CD8-positive, alpha-beta memory T cell (primary cell): Measurements from ENCODE around the gene LILRB5. TPM values are rescaled to one million over a fixed set of nuclear protein-coding genes. Genes with fewer than 3 reads are reported as not detected.

Source experiments
- CTCF ChIA-PET: fragments of 350-600 bp; sonication (Branson Sonifier 250); formaldehyde crosslinking; loops from one replicate; lab custom pipeline; 2021; ENCODE audit warnings: antibody characterized with exemption; lab: Charles Lee
- POLR2A ChIA-PET: fragments of 350-600 bp; sonication (Branson Sonifier 250); formaldehyde crosslinking; loops from one replicate; lab custom pipeline; 2021; ENCODE audit warnings: antibody characterized with exemption; lab: Charles Lee
- DNase-seq, 5 donors: peaks; one replicate each; pipeline versions ENCODE4 v3.0.0 to v3.0.0-alpha.2; 2020 to 2022; ENCODE audit warnings: mixed read lengths in 1 of 5
- H3K27ac ChIP-seq: one replicate; pipeline ENCODE4 v1.7.0; 2013; ENCODE audit warnings: low read depth, mild to moderate bottlenecking, low read length, moderate library complexity
- H3K27me3 ChIP-seq: 2 replicates; pipeline ENCODE4 v1.7.0; 2013; ENCODE audit warnings: low read length, mild to moderate bottlenecking; ENCODE audit not compliant: insufficient read depth, poor library complexity, severe bottlenecking
- H3K36me3 ChIP-seq: 2 replicates; pipeline ENCODE4 v1.7.0; 2013; ENCODE audit warnings: mild to moderate bottlenecking, low read length, moderate library complexity; ENCODE audit not compliant: insufficient read depth
- H3K4me1 ChIP-seq: 2 replicates; pipeline ENCODE4 v1.7.0; 2013; ENCODE audit warnings: mild to moderate bottlenecking, low read length, moderate library complexity; ENCODE audit not compliant: insufficient read depth
- H3K4me3 ChIP-seq: 2 replicates; pipeline ENCODE4 v1.7.0; 2013; ENCODE audit warnings: mild to moderate bottlenecking, low read length
- H3K9me3 ChIP-seq: 2 replicates; pipeline ENCODE4 v1.7.0; 2013; ENCODE audit warnings: mild to moderate bottlenecking, low read length
- H3K27ac Mint-ChIP-seq, 8 donors: one replicate each; pipeline ENCODE4 v1.8.0; 2020 to 2021; ENCODE audit warnings: mixed read lengths in 8 of 8, mild to moderate bottlenecking in 6 of 8, inconsistent platforms in 3 of 8, moderate library complexity in 3 of 8
- H3K27me3 Mint-ChIP-seq, 2 donors: one replicate each; pipeline ENCODE4 v1.8.0; 2020 to 2021; ENCODE audit warnings: mixed read lengths in 2 of 2, mild to moderate bottlenecking in 1 of 2, moderate library complexity in 1 of 2
- H3K36me3 Mint-ChIP-seq, 3 donors: one replicate each; pipeline ENCODE4 v1.8.0; 2020 to 2021; ENCODE audit warnings: mixed read lengths in 3 of 3, inconsistent platforms in 1 of 3, mild to moderate bottlenecking in 1 of 3
- H3K4me1 Mint-ChIP-seq, 3 donors: one replicate each; pipeline ENCODE4 v1.8.0; 2020 to 2021; ENCODE audit warnings: mixed read lengths in 3 of 3, inconsistent platforms in 1 of 3, mild to moderate bottlenecking in 1 of 3
- H3K4me3 Mint-ChIP-seq, 7 donors: one replicate each; pipeline ENCODE4 v1.8.0; 2020 to 2021; ENCODE audit warnings: mixed read lengths in 7 of 7, mild to moderate bottlenecking in 6 of 7, moderate library complexity in 4 of 7, inconsistent platforms in 2 of 7
- H3K9me3 Mint-ChIP-seq, 5 donors: one replicate each; pipeline ENCODE4 v1.8.0; 2020 to 2022; ENCODE audit warnings: mixed read lengths in 5 of 5, mild to moderate bottlenecking in 3 of 5, moderate library complexity in 2 of 5, inconsistent platforms in 1 of 5
- polyA plus RNA-seq: library from polyadenylated mRNA; unstranded; fragments of 300-500 nt; fragmentation: Illumina TruSeq; gene quantifications from one replicate; pipeline ENCODE4 v1.2.3, GENCODE V29; 2021
- total RNA-seq, 2 experiments: library from RNA; stranded (reverse); gene quantifications; one replicate each; pipeline ENCODE4 v1.2.3, GENCODE V29; 2021

The LILRB5 gene
- total and polyA plus RNA-seq, 3 experiments from 2014 or later: 0.42 to 0.44 TPM; not detected in 1

- H3K27ac ChIP-seq: no peak overlapping the region
- Mint-ChIP-seq H3K4me3 (no peak overlapping the region), H3K4me1 (no peaks in the 10 kb centered on the region), H3K9me3 (no peaks in the 10 kb centered on the region), H3K36me3 (no peaks in the 10 kb centered on the region), H3K27me3 (peaks cover 8 to 17% of the 10 kb centered on the region in 2 donors), H3K27ac (peak overlapping the region in 1 of 8 donors; percentile 96)
- no peak overlapping the region for H3K4me3 ChIP-seq
- DNase-seq: no peak
- no peaks in the 10 kb centered on the region for H3K27me3 ChIP-seq
- no peaks in the 10 kb centered on the region for H3K9me3 ChIP-seq
- no peaks in the 10 kb centered on the region for H3K36me3 ChIP-seq
- CTCF ChIA-PET: no interaction called here
- no peaks in the 10 kb centered on the region for H3K4me1 ChIP-seq
- POLR2A ChIA-PET: no interaction called here
These were observed 1.8 kb downstream of the LILRB5 start for GRCh38 chr19:54255105-54255775.

- DNase-seq: no peak
- ChIA-PET CTCF (no interaction called here), POLR2A (no interaction called here)
- Histone ChIP-seq H3K9me3 (no peaks in the 10 kb centered on the region), H3K27ac (no peak overlapping the region), H3K4me3 (no peak overlapping the region), H3K36me3 (no peaks in the 10 kb centered on the region), H3K4me1 (no peaks in the 10 kb centered on the region), H3K27me3 (no peaks in the 10 kb centered on the region)
- H3K9me3 Mint-ChIP-seq: no peaks in the 10 kb centered on the region
- no peak overlapping the region for H3K4me3 Mint-ChIP-seq
- H3K4me1 Mint-ChIP-seq: no peaks in the 10 kb centered on the region
- no peak overlapping the region for H3K27ac Mint-ChIP-seq
- no peaks in the 10 kb centered on the region for H3K36me3 Mint-ChIP-seq
- peaks cover 8 to 19% of the 10 kb centered on the region in 2 donors for H3K27me3 Mint-ChIP-seq
These were observed 2.7 kb downstream of the LILRB5 start for GRCh38 chr19:54254195-54254906.

GRCh38 chr19:54253331-54254194 lies 3.5 kb downstream of the LILRB5 start:
- Histone ChIP-seq H3K27me3 (no peaks in the 10 kb centered on the region), H3K9me3 (no peaks in the 10 kb centered on the region), H3K4me3 (no peak overlapping the region), H3K4me1 (no peaks in the 10 kb centered on the region), H3K27ac (no peak overlapping the region), H3K36me3 (no peaks in the 10 kb centered on the region)
- DNase-seq: no peak
- Mint-ChIP-seq H3K4me3 (no peak overlapping the region), H3K36me3 (no peaks in the 10 kb centered on the region), H3K27ac (no peak overlapping the region), H3K4me1 (no peaks in the 10 kb centered on the region), H3K27me3 (peaks cover 8 to 17% of the 10 kb centered on the region in 2 donors), H3K9me3 (no peaks in the 10 kb centered on the region)
- CTCF ChIA-PET: interaction anchor here (0.6 kb wide), 1 partner anchor 77 kb away, joined by 4 read pairs; no protein-coding TSS in a partner anchor
- POLR2A ChIA-PET: no interaction called here

- Mint-ChIP-seq H3K27me3 (peaks cover 8 to 15% of the 10 kb centered on the region in 2 donors), H3K9me3 (no peaks in the 10 kb centered on the region), H3K4me1 (peaks cover 5 to 6% (median 6%) of the 10 kb centered on the region in 3 donors), H3K4me3 (no peak overlapping the region), H3K36me3 (no peaks in the 10 kb centered on the region), H3K27ac (no peak overlapping the region)
- no peaks in the 10 kb centered on the region for H3K36me3 ChIP-seq
- ChIA-PET CTCF (interaction anchor here (0.6 kb wide), 1 partner anchor 78 kb away, joined by 4 read pairs; no protein-coding TSS in a partner anchor), POLR2A (no interaction called here)
- H3K27me3 ChIP-seq: no peaks in the 10 kb centered on the region
- H3K4me1 ChIP-seq: no peaks in the 10 kb centered on the region
- H3K9me3 ChIP-seq: no peaks in the 10 kb centered on the region
- DNase-seq: no peak
- no peak overlapping the region for H3K27ac ChIP-seq
- H3K4me3 ChIP-seq: no peak overlapping the region
These were observed 4.2 kb downstream of the LILRB5 start for GRCh38 chr19:54252845-54253244.

- ChIA-PET CTCF (no interaction called here), POLR2A (no interaction called here)
- H3K36me3 Mint-ChIP-seq: no peaks in the 10 kb centered on the region
- no peaks in the 10 kb centered on the region for H3K9me3 ChIP-seq
- H3K27ac Mint-ChIP-seq: no peak overlapping the region
- peaks cover 8 to 10% of the 10 kb centered on the region in 2 donors for H3K27me3 Mint-ChIP-seq
- no peak overlapping the region for H3K4me3 Mint-ChIP-seq
- DNase-seq: no peak
- H3K9me3 Mint-ChIP-seq: no peaks in the 10 kb centered on the region
- H3K4me1 Mint-ChIP-seq: peaks cover 9 to 10% (median 10%) of the 10 kb centered on the region in 3 donors
- H3K27me3 ChIP-seq: no peaks in the 10 kb centered on the region
- H3K27ac ChIP-seq: no peak overlapping the region
- no peaks in the 10 kb centered on the region for H3K4me1 ChIP-seq
- H3K4me3 ChIP-seq: no peak overlapping the region
- no peaks in the 10 kb centered on the region for H3K36me3 ChIP-seq
These were observed 4.8 kb downstream of the LILRB5 start for GRCh38 chr19:54252243-54252642.

GRCh38 chr19:54248016-54248601 lies 9.0 kb downstream of the LILRB5 start:
- H3K27ac ChIP-seq: no peak overlapping the region
- H3K9me3 ChIP-seq: no peaks in the 10 kb centered on the region
- no peaks in the 10 kb centered on the region for H3K36me3 ChIP-seq
- H3K27me3 Mint-ChIP-seq: peaks cover 0 to 4% of the 10 kb centered on the region in 2 donors
- H3K36me3 Mint-ChIP-seq: no peaks in the 10 kb centered on the region
- H3K27ac Mint-ChIP-seq: peak overlapping the region in 7 of 8 donors; percentile 4 to 92 (median 48)
- POLR2A ChIA-PET: no interaction called here
- no peaks in the 10 kb centered on the region for H3K9me3 Mint-ChIP-seq
- H3K4me1 ChIP-seq: no peaks in the 10 kb centered on the region
- peak overlapping the region in 5 of 7 donors; percentile 12 to 68 (median 26) for H3K4me3 Mint-ChIP-seq
- DNase-seq: no peak
- H3K4me3 ChIP-seq: no peak overlapping the region
- CTCF ChIA-PET: interaction anchor here (1.7 kb wide), 1 partner anchor 18 kb away, joined by 6 read pairs; no protein-coding TSS in a partner anchor
- H3K4me1 Mint-ChIP-seq: peaks cover 9 to 10% (median 10%) of the 10 kb centered on the region in 3 donors
- H3K27me3 ChIP-seq: no peaks in the 10 kb centered on the region

GRCh38 chr19:54247106-54247930 lies 9.8 kb downstream of the LILRB5 start:
- no peaks in the 10 kb centered on the region for H3K27me3 ChIP-seq
- no peak for DNase-seq
- no peaks in the 10 kb centered on the region for H3K9me3 Mint-ChIP-seq
- no peaks in the 10 kb centered on the region for H3K36me3 ChIP-seq
- H3K9me3 ChIP-seq: no peaks in the 10 kb centered on the region
- peaks cover 0 to 4% of the 10 kb centered on the region in 2 donors for H3K27me3 Mint-ChIP-seq
- ChIA-PET POLR2A (no interaction called here), CTCF (interaction anchor here (1.4 to 1.7 kb wide), 2 partner anchors 19 to 141 kb away, joined by 3 to 6 read pairs; no protein-coding TSS in a partner anchor)
- no peaks in the 10 kb centered on the region for H3K4me1 ChIP-seq
- H3K36me3 Mint-ChIP-seq: no peaks in the 10 kb centered on the region
- peaks cover 9 to 10% (median 10%) of the 10 kb centered on the region in 3 donors for H3K4me1 Mint-ChIP-seq
- H3K27ac Mint-ChIP-seq: peak overlapping the region in 7 of 8 donors; percentile 4 to 92 (median 48)
- H3K27ac ChIP-seq: no peak overlapping the region
- H3K4me3 ChIP-seq: no peak overlapping the region
- peak overlapping the region in 5 of 7 donors; percentile 12 to 68 (median 26) for H3K4me3 Mint-ChIP-seq
